Keratinocyte (primary cell): ENCODE data around the gene STON2. TPM values are rescaled to one million over a fixed set of nuclear protein-coding genes. Genes with fewer than 3 reads are reported as not detected.
A peak's percentile ranks its signal among the peaks of the same experiment; 100 is the strongest.

ENCODE experiments used
- DNase-seq: peaks from one replicate; pipeline ENCODE4 v3.0.0-alpha.2; 2011; ENCODE audit warnings: low read depth, missing footprints, low spot score
- FAIRE-seq: peaks from 2 replicates; lab custom pipeline; 2011; peaks lifted over from hg19 to GRCh38; lab: Jason Lieb, UNC
- H2AFZ ChIP-seq: 2 replicates; pipeline ENCODE4 v1.6.0; 2012; ENCODE audit warnings: low read length, control low read depth, inconsistent platforms; ENCODE audit not compliant: control insufficient read depth
- H3K27ac ChIP-seq: 2 replicates; pipeline ENCODE4 v1.5.1; 2011; ENCODE audit warnings: low read length; ENCODE audit not compliant: control insufficient read depth, insufficient read depth
- H3K27me3 ChIP-seq: 3 replicates; pipeline ENCODE4 v1.6.0; 2011; ENCODE audit warnings: low read length; ENCODE audit not compliant: control insufficient read depth, insufficient read depth; ENCODE audit errors: extremely low read depth
- H3K36me3 ChIP-seq, 2 experiments: 2 replicates in 1 of 2; 3 replicates in 1 of 2; pipeline ENCODE4 v1.5.1; 2011; ENCODE audit warnings: low read length in 2 of 2, mild to moderate bottlenecking in 1 of 2; ENCODE audit not compliant: control insufficient read depth in 2 of 2, insufficient read depth in 2 of 2; ENCODE audit errors: extremely low read depth in 1 of 2
- H3K4me1 ChIP-seq: 3 replicates; pipeline ENCODE4 v1.5.1; 2011; ENCODE audit warnings: low read length; ENCODE audit not compliant: control insufficient read depth, insufficient read depth; ENCODE audit errors: extremely low read depth
- H3K4me2 ChIP-seq: 3 replicates; pipeline ENCODE4 v1.6.0; 2011; ENCODE audit warnings: low read depth, low read length; ENCODE audit not compliant: control insufficient read depth, insufficient read depth; ENCODE audit errors: extremely low read depth
- H3K4me3 ChIP-seq, 3 experiments: fragments of 200-600 bp in 1 of 3; sonication (generic) in 1 of 3; 2 replicates in 2 of 3; 3 replicates in 1 of 3; pipeline ENCODE4 v1.5.1; 2011 to 2016; ENCODE audit warnings: low read length in 3 of 3, mild to moderate bottlenecking in 3 of 3, control low read depth in 2 of 3, inconsistent platforms in 1 of 3, low read depth in 1 of 3, mixed read lengths in 1 of 3, mixed run types in 1 of 3, moderate library complexity in 1 of 3; ENCODE audit not compliant: control insufficient read depth in 2 of 3, insufficient read depth in 2 of 3; ENCODE audit errors: extremely low read depth in 1 of 3
- H3K79me2 ChIP-seq: 2 replicates; pipeline ENCODE4 v1.6.0; 2012; ENCODE audit warnings: low read length; ENCODE audit not compliant: control insufficient read depth, insufficient read depth
- H3K9ac ChIP-seq: 3 replicates; pipeline ENCODE4 v1.6.0; 2011; ENCODE audit warnings: low read length; ENCODE audit not compliant: control insufficient read depth, insufficient read depth; ENCODE audit errors: extremely low read depth
- H3K9me1 ChIP-seq: 3 replicates; pipeline ENCODE4 v1.6.0; 2011; ENCODE audit warnings: low read length; ENCODE audit not compliant: control insufficient read depth, insufficient read depth; ENCODE audit errors: extremely low read depth
- H3K9me3 ChIP-seq: 2 replicates; pipeline ENCODE4 v1.5.1; 2012; ENCODE audit warnings: low read depth, low read length; ENCODE audit not compliant: control insufficient read depth
- H4K20me1 ChIP-seq: 3 replicates; pipeline ENCODE4 v1.6.0; 2011; ENCODE audit warnings: low read length; ENCODE audit not compliant: control insufficient read depth, insufficient read depth; ENCODE audit errors: extremely low read depth
- CTCF ChIP-seq, 3 experiments: IDR thresholded peaks in 1 of 3; conservative IDR thresholded peaks in 1 of 3; optimal IDR thresholded peaks in 1 of 3; 2 replicates in 2 of 3; 3 replicates in 1 of 3; pipeline versions ENCODE3 to v1.5.1; 2011; ENCODE audit warnings: low read length in 3 of 3, mild to moderate bottlenecking in 3 of 3, moderate library complexity in 2 of 3, control low read depth in 1 of 3, inconsistent platforms in 1 of 3; ENCODE audit not compliant: insufficient read depth in 2 of 3; ENCODE audit errors: extremely low read depth in 1 of 3
- EZH2 ChIP-seq: IDR thresholded peaks from one replicate; pipeline ENCODE4 v1.6.1; 2012; ENCODE audit warnings: inconsistent platforms, mild to moderate bottlenecking, low read length, moderate library complexity
- dilution Hi-C: fragments of 300-500 bp; cut with MboI; formaldehyde crosslinking; loops from one replicate; pipeline ENCODE4 v1.7.0; 2020; ENCODE audit warnings: low sequenced_read_pairs; ENCODE audit not compliant: extremely low pct_ligation_motif_present
- polyA plus RNA-seq, 5 experiments: library from polyadenylated mRNA; depleted of rRNA in 3 of 5; stranded (reverse) in 3 of 5; stranded (forward) in 1 of 5; unstranded in 1 of 5; fragments of >200 nt; gene quantifications; 1 replicate in 1 of 5; 2 replicates in 3 of 5; 3 replicates in 1 of 5; pipeline versions ENCODE4 v1.2.1 to v1.2.3, GENCODE V29; 2011 to 2012; ENCODE audit warnings: missing spikeins in 2 of 5, low read depth in 1 of 5, low replicate concordance in 1 of 5

The STON2 gene
- polyA plus RNA-seq, 1 donor (not counting 4 experiments of a cell fraction or from before 2014, with no cell fraction given): 82.3 TPM

GRCh38 chr14:81301371-81301770, 98.8 kb downstream of the STON2 start:
- H3K4me1 ChIP-seq: peaks cover 21% of the 10 kb centered on the region
- no peaks in the 10 kb centered on the region for H3K9me3 ChIP-seq
- no peak overlapping the region for H3K27ac ChIP-seq
- H3K4me2 ChIP-seq: no peak overlapping the region
- no peak for TF ChIP-seq CTCF (optimal IDR thresholded peaks at IDR 0.05 in 1 of 3, IDR thresholded peaks at IDR 0.05 in 1 of 3, conservative IDR thresholded peaks at IDR 0.05 in 1 of 3; ENCODE audit: extremely low read depth in 1 of 3, insufficient read depth in 2 of 3, low read length in 3 of 3)
- no peak for TF ChIP-seq EZH2
- no peaks in the 10 kb centered on the region for H3K27me3 ChIP-seq
- peaks cover 5% of the 10 kb centered on the region for H3K9me1 ChIP-seq
- no peak for DNase-seq
- H2AFZ ChIP-seq: no peak overlapping the region
- dilution Hi-C loops: no loop called here
- no peak overlapping the region for H3K9ac ChIP-seq
- no peak for FAIRE-seq
- H3K36me3 ChIP-seq: peaks cover 2 to 15% of the 10 kb centered on the region in 2 experiments
- H3K79me2 ChIP-seq: peaks cover 91% of the 10 kb centered on the region
- H3K4me3 ChIP-seq: no peak overlapping the region
- peaks cover 5% of the 10 kb centered on the region for H4K20me1 ChIP-seq

GRCh38 chr14:81298911-81299310, 101.2 kb downstream of the STON2 start:
- H3K27ac ChIP-seq: no peak overlapping the region
- peak; percentile 41 for FAIRE-seq
- no peaks in the 10 kb centered on the region for H3K27me3 ChIP-seq
- no peak overlapping the region for H2AFZ ChIP-seq
- no peak overlapping the region for H3K4me3 ChIP-seq
- no peak overlapping the region for H3K9ac ChIP-seq
- no peak for DNase-seq
- H3K9me3 ChIP-seq: no peaks in the 10 kb centered on the region
- H3K36me3 ChIP-seq: peaks cover 1 to 9% of the 10 kb centered on the region in 2 experiments
- H3K4me1 ChIP-seq: peaks cover 21% of the 10 kb centered on the region
- peaks cover 5% of the 10 kb centered on the region for H3K9me1 ChIP-seq
- no peak for TF ChIP-seq EZH2
- TF ChIP-seq CTCF (optimal IDR thresholded peaks at IDR 0.05 in 1 of 3, IDR thresholded peaks at IDR 0.05 in 1 of 3, conservative IDR thresholded peaks at IDR 0.05 in 1 of 3; ENCODE audit: extremely low read depth in 1 of 3, insufficient read depth in 2 of 3, low read length in 3 of 3): no peak
- H4K20me1 ChIP-seq: peaks cover 5% of the 10 kb centered on the region
- dilution Hi-C loops: no loop called here
- peaks cover 96% of the 10 kb centered on the region for H3K79me2 ChIP-seq
- H3K4me2 ChIP-seq: no peak overlapping the region
